Prostate gland (tissue), 2 donors: ENCODE measurements around the gene MYO5B.

Source experiments
- POLR2A ChIP-seq: fragments of 450-650 bp; IDR thresholded peaks from one replicate; pipeline ENCODE4 v1.6.1; 2016; ENCODE audit warnings: antibody characterized with exemption, mild to moderate bottlenecking
- POLR2AphosphoS5 ChIP-seq: sonication (generic); formaldehyde crosslinking; IDR thresholded peaks from one replicate; pipeline ENCODE4 v1.6.1; 2017; ENCODE audit warnings: antibody characterized with exemption
- TF ChIP-seq, protein P1 (sequence below), 4 experiments: fragments of 200-600 bp in 2 of 4; fragments of 450-650 bp in 2 of 4; sonication (generic) in 2 of 4; IDR thresholded peaks; 1 replicate in 3 of 4; 2 replicates in 1 of 4; pipeline ENCODE4 v1.5.1; 2016 to 2019; ENCODE audit warnings: antibody characterized with exemption in 4 of 4, mild to moderate bottlenecking in 2 of 4, moderate library complexity in 2 of 4

DNA sequence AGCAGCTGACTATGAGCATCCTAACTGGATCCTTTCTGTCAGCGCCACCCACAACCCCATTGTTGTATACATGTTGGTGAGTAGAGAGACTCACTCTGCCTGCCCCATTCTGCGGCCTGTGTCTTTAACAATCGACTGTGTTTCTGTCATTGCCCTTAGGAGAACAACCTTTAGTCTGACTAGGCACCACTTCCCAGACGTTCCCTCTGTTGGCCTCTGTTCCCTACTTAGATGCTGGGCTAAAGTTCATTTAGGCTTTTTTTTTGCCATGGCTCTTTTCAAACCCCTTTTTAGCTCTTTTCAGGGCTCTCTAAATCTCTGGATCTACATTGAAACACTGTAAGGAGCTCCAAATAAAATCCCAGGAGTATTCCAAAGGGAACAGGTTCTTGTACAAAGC lies 361.1 kb downstream of the MYO5B start:
- TF ChIP-seq, protein P1, sequence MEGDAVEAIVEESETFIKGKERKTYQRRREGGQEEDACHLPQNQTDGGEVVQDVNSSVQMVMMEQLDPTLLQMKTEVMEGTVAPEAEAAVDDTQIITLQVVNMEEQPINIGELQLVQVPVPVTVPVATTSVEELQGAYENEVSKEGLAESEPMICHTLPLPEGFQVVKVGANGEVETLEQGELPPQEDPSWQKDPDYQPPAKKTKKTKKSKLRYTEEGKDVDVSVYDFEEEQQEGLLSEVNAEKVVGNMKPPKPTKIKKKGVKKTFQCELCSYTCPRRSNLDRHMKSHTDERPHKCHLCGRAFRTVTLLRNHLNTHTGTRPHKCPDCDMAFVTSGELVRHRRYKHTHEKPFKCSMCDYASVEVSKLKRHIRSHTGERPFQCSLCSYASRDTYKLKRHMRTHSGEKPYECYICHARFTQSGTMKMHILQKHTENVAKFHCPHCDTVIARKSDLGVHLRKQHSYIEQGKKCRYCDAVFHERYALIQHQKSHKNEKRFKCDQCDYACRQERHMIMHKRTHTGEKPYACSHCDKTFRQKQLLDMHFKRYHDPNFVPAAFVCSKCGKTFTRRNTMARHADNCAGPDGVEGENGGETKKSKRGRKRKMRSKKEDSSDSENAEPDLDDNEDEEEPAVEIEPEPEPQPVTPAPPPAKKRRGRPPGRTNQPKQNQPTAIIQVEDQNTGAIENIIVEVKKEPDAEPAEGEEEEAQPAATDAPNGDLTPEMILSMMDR (IDR thresholded peaks at IDR 0.05) = no peak
- TF ChIP-seq POLR2AphosphoS5 (no peak), POLR2A (no peak)
